C4-2B (cell line): ENCODE data around the gene TAAR2.

Source experiments
- ZFX ChIP-seq: fragments of 450-650 bp; IDR thresholded peaks from 2 replicates; pipeline ENCODE4 v1.6.1; 2017
- TF ChIP-seq, protein P1 (sequence below): fragments of 450-650 bp; conservative IDR thresholded peaks from 2 replicates; pipeline ENCODE4 v1.5.1; 2017; ENCODE audit warnings: mild to moderate bottlenecking

DNA sequence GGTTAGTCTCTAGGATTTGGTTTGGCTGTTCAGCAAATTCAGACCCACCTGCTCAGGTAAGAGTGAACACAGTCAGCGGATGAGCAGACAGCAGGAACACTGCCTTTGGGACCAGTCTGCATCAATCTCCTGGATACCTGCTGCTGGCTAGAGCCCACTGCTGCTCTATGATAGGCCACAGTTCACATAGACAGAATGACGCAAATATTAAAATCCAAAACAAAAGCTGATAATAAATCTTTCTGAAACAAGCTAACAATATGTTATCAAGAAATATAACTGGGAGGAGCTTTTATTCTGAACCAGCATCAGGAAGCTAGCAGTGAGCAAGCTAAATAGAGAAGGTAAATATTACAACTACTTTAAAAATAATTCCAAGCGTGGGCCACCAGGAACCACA, 35.0 kb upstream of the TAAR2 start, which contains the start of gene TAAR1:
- TF ChIP-seq, protein P1, sequence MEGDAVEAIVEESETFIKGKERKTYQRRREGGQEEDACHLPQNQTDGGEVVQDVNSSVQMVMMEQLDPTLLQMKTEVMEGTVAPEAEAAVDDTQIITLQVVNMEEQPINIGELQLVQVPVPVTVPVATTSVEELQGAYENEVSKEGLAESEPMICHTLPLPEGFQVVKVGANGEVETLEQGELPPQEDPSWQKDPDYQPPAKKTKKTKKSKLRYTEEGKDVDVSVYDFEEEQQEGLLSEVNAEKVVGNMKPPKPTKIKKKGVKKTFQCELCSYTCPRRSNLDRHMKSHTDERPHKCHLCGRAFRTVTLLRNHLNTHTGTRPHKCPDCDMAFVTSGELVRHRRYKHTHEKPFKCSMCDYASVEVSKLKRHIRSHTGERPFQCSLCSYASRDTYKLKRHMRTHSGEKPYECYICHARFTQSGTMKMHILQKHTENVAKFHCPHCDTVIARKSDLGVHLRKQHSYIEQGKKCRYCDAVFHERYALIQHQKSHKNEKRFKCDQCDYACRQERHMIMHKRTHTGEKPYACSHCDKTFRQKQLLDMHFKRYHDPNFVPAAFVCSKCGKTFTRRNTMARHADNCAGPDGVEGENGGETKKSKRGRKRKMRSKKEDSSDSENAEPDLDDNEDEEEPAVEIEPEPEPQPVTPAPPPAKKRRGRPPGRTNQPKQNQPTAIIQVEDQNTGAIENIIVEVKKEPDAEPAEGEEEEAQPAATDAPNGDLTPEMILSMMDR, result no peak
- TF ChIP-seq ZFX, result no peak
